Measurements from ENCODE around the gene TMA7B.

DNA sequence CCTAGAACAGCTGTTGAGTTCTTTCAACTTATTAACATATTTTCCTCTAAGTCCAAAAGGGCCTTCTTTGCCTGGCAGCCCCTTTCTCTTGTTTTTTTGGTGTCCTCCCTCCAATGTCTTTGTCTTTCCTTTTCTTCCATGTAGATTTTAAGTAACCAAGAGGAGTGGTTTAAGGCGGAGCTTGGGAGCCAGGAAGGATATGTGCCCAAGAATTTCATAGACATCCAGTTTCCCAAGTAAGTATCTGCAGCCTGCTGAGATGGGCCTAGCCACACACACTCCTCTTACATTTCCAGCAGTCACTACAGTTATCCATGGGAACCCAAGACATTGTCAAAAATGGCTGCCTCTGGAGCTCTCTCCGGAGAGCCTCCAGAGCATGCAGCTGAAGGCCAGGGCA, 4.5 kb upstream of the TMA7B start:
- TF ChIP-seq, protein P1, sequence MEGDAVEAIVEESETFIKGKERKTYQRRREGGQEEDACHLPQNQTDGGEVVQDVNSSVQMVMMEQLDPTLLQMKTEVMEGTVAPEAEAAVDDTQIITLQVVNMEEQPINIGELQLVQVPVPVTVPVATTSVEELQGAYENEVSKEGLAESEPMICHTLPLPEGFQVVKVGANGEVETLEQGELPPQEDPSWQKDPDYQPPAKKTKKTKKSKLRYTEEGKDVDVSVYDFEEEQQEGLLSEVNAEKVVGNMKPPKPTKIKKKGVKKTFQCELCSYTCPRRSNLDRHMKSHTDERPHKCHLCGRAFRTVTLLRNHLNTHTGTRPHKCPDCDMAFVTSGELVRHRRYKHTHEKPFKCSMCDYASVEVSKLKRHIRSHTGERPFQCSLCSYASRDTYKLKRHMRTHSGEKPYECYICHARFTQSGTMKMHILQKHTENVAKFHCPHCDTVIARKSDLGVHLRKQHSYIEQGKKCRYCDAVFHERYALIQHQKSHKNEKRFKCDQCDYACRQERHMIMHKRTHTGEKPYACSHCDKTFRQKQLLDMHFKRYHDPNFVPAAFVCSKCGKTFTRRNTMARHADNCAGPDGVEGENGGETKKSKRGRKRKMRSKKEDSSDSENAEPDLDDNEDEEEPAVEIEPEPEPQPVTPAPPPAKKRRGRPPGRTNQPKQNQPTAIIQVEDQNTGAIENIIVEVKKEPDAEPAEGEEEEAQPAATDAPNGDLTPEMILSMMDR (IDR thresholded peaks at IDR 0.05): no peak
- no peak for TF ChIP-seq POLR2A (IDR thresholded peaks at IDR 0.05)
